Measurements from ENCODE around the gene EMILIN2. TPM values are rescaled to one million over a fixed set of nuclear protein-coding genes. Genes with fewer than 3 reads are reported as not detected.
"Not testable (repeated sequence)": the region's sequence is repeated elsewhere in the genome, so short reads cannot be mapped to it uniquely, and the experiment has no call there.

EMILIN2 gene
- polyA plus RNA-seq, 4 donors = 1.1 to 29.9 (median 8.6) TPM

DNA sequence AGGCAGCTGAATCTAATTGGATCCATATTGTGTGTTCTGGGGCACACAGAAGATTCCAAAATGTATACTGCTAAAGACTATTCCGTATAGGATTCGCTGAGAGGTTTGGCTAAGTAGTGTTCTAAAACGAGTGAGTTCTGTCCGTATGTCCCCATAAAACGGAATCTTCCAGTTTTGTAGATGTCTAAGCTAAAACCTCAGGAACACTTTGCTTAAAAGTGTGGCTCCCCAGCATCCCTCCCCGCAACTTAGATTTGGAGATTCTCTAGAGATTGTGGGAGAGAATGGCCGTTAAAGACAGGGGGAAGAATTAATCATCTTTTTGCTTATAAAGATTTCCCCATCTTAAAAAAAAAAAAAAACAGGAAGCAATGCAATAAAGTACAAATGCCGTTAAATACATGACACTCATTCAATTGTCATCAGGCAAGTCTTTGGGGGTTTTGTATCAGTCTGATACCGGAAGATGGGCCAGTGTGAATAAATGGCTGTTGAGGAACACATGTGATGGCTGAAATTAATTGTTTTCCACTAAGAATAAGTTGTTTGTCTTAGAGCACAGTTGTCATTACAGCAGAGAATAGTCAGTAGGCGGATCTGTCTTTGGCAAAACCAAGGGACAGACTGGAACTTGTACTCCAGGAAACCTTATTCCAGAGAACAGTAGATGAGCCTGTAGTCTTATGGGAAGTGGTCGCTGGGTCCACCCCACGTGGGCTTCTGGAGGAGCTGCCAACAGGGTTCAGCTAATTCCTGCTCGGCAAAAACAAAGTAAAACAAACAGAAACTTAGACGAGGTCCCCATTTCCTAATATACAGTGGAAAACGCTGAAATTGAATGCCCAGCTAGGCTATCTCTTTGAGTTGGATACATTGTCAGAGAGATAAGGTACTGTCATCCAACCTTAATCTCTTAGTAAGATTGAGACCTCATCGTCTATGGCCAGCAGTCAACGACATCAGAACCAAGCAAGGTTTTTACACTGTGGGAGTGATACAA lies 1.7 kb downstream of the EMILIN2 start:
- peaks cover 0 to 9% (median 5%) of the 10 kb centered on the region in 3 donors for H3K4me1 ChIP-seq (ENCODE audit: control insufficient read depth in 3 of 3, insufficient read depth in 2 of 3, low read depth in 1 of 3, low read length in 2 of 3)
- no peak for DNase-seq
- H3K27ac ChIP-seq (ENCODE audit: low read depth in 1 of 3, low read length in 2 of 3) = peak overlapping the region in 1 of 3 donors; percentile 21
- H3K4me3 ChIP-seq (ENCODE audit: low read depth in 1 of 3, low read length in 3 of 3) = peak overlapping the region in 1 of 3 donors; percentile 24
- WGBS, 3 donors = 21 to 28% (median 25%) methylated on average over 17 of the region's 17 CpGs
- no peaks in the 10 kb centered on the region for H3K36me3 ChIP-seq (ENCODE audit: control insufficient read depth in 3 of 3, insufficient read depth in 2 of 3, low read depth in 1 of 3, low read length in 3 of 3)
- peaks cover 4 to 67% (median 7%) of the 10 kb centered on the region in 3 donors for H3K27me3 ChIP-seq (ENCODE audit: control insufficient read depth in 3 of 3, insufficient read depth in 3 of 3, low read length in 3 of 3)
- H3K9me3 ChIP-seq (ENCODE audit: control insufficient read depth in 2 of 2, insufficient read depth in 1 of 2, low read depth in 1 of 2, low read length in 1 of 2) = no peaks in the 10 kb centered on the region
- no peak for FAIRE-seq

GRCh38 chr18:2850816-2851215 lies 4.0 kb downstream of the EMILIN2 start:
- Histone ChIP-seq H3K36me3 (ENCODE audit: control insufficient read depth in 3 of 3, insufficient read depth in 2 of 3, low read depth in 1 of 3, low read length in 3 of 3) (no peaks in the 10 kb centered on the region), H3K9me3 (ENCODE audit: control insufficient read depth in 2 of 2, insufficient read depth in 1 of 2, low read depth in 1 of 2, low read length in 1 of 2) (no peaks in the 10 kb centered on the region), H3K27me3 (ENCODE audit: control insufficient read depth in 3 of 3, insufficient read depth in 3 of 3, low read length in 3 of 3) (peaks cover 4 to 47% (median 7%) of the 10 kb centered on the region in 3 donors), H3K27ac (ENCODE audit: low read depth in 1 of 3, low read length in 2 of 3) (no peak overlapping the region), H3K4me1 (ENCODE audit: control insufficient read depth in 3 of 3, insufficient read depth in 2 of 3, low read depth in 1 of 3, low read length in 2 of 3) (peaks cover 0 to 9% (median 5%) of the 10 kb centered on the region in 3 donors), H3K4me3 (ENCODE audit: low read depth in 1 of 3, low read length in 3 of 3) (no peak overlapping the region)
- FAIRE-seq (no peak), DNase-seq (no peak)
- 86 to 90% (median 86%) methylated on average over 2 of the region's 2 CpGs for WGBS, 3 donors

GRCh38 chr18:2851771-2852170 lies 5.0 kb downstream of the EMILIN2 start:
- H3K36me3 ChIP-seq (ENCODE audit: control insufficient read depth in 3 of 3, insufficient read depth in 2 of 3, low read depth in 1 of 3, low read length in 3 of 3) = no peaks in the 10 kb centered on the region
- no peak overlapping the region for H3K27ac ChIP-seq (ENCODE audit: low read depth in 1 of 3, low read length in 2 of 3)
- FAIRE-seq (no peak), DNase-seq (no peak)
- H3K4me3 ChIP-seq (ENCODE audit: low read depth in 1 of 3, low read length in 3 of 3) = no peak overlapping the region
- H3K27me3 ChIP-seq (ENCODE audit: control insufficient read depth in 3 of 3, insufficient read depth in 3 of 3, low read length in 3 of 3) = peaks cover 2 to 38% (median 6%) of the 10 kb centered on the region in 3 donors
- peaks cover 0 to 9% (median 0%) of the 10 kb centered on the region in 3 donors for H3K4me1 ChIP-seq (ENCODE audit: control insufficient read depth in 3 of 3, insufficient read depth in 2 of 3, low read depth in 1 of 3, low read length in 2 of 3)
- no peaks in the 10 kb centered on the region for H3K9me3 ChIP-seq (ENCODE audit: control insufficient read depth in 2 of 2, insufficient read depth in 1 of 2, low read depth in 1 of 2, low read length in 1 of 2)
- 90 to 92% (median 92%) methylated on average over 8 of the region's 8 CpGs for WGBS, 3 donors

- H3K9me3 ChIP-seq (ENCODE audit: control insufficient read depth in 2 of 2, insufficient read depth in 1 of 2, low read depth in 1 of 2, low read length in 1 of 2); H3K4me3 ChIP-seq (ENCODE audit: low read depth in 1 of 3, low read length in 3 of 3); DNase-seq; FAIRE-seq; H3K4me1 ChIP-seq (ENCODE audit: control insufficient read depth in 3 of 3, insufficient read depth in 2 of 3, low read depth in 1 of 3, low read length in 2 of 3); H3K27ac ChIP-seq (ENCODE audit: low read depth in 1 of 3, low read length in 2 of 3); H3K36me3 ChIP-seq (ENCODE audit: control insufficient read depth in 3 of 3, insufficient read depth in 2 of 3, low read depth in 1 of 3, low read length in 3 of 3): not testable (repeated sequence)
- H3K27me3 ChIP-seq (ENCODE audit: control insufficient read depth in 3 of 3, insufficient read depth in 3 of 3, low read length in 3 of 3) = peaks cover 0 to 33% (median 2%) of the 10 kb centered on the region in 3 donors
- 78 to 91% (median 87%) methylated on average over 12 of the region's 12 CpGs for WGBS, 3 donors
Observed at GRCh38 chr18:2852460-2852859, 5.7 kb downstream of the EMILIN2 start.

DNA sequence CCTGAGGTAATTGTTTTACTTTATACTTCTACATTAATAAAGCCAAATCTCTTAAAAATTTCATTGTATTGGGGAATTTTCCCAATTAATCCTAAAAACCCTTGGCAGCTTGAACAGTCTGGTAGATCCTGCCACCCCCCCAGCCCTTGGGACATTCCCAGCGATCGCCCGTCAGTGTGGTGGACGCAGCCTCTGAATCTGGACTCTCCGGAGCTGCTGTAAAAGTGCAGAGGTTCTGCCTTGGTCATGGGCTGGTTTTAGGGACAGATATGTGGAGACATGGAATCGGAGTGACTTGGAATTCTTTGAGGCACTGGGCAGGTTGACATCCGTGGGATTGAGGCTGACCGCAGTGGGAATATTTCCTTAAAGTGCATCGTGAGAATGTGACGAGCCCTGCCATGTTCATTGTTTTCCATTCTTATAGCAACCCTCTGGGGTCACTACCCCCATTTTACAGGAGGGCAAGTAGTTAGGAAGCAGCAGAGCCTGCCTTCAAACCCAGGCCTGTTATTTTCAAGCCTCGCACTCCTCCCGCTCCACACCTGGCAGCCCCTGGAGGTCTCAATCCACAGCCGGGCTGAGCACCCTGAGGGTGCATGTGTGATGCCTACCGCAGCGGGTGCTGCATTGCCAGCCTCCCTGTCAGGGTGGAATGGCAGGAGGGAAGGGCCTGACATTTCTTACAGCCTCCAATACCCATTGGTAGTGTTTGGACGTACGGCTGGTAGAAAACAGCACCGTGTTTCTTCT lies 6.5 kb downstream of the EMILIN2 start:
- FAIRE-seq = no peak
- H3K4me1 ChIP-seq (ENCODE audit: control insufficient read depth in 3 of 3, insufficient read depth in 2 of 3, low read depth in 1 of 3, low read length in 2 of 3) = no peaks in the 10 kb centered on the region
- H3K27ac ChIP-seq (ENCODE audit: low read depth in 1 of 3, low read length in 2 of 3) = no peak overlapping the region
- no peaks in the 10 kb centered on the region for H3K36me3 ChIP-seq (ENCODE audit: control insufficient read depth in 3 of 3, insufficient read depth in 2 of 3, low read depth in 1 of 3, low read length in 3 of 3)
- H3K9me3 ChIP-seq (ENCODE audit: control insufficient read depth in 2 of 2, insufficient read depth in 1 of 2, low read depth in 1 of 2, low read length in 1 of 2) = no peaks in the 10 kb centered on the region
- 88 to 92% (median 88%) methylated on average over 18 of the region's 18 CpGs for WGBS, 3 donors
- H3K27me3 ChIP-seq (ENCODE audit: control insufficient read depth in 3 of 3, insufficient read depth in 3 of 3, low read length in 3 of 3) = peaks cover 0 to 28% (median 2%) of the 10 kb centered on the region in 3 donors
- no peak for DNase-seq
- no peak overlapping the region for H3K4me3 ChIP-seq (ENCODE audit: low read depth in 1 of 3, low read length in 3 of 3)

- FAIRE-seq (no peak), DNase-seq (no peak)
- H3K27ac ChIP-seq (ENCODE audit: low read depth in 1 of 3, low read length in 2 of 3) = no peak overlapping the region
- no peaks in the 10 kb centered on the region for H3K36me3 ChIP-seq (ENCODE audit: control insufficient read depth in 3 of 3, insufficient read depth in 2 of 3, low read depth in 1 of 3, low read length in 3 of 3)
- H3K9me3 ChIP-seq (ENCODE audit: control insufficient read depth in 2 of 2, insufficient read depth in 1 of 2, low read depth in 1 of 2, low read length in 1 of 2) = no peaks in the 10 kb centered on the region
- peaks cover 0 to 20% (median 0%) of the 10 kb centered on the region in 3 donors for H3K27me3 ChIP-seq (ENCODE audit: control insufficient read depth in 3 of 3, insufficient read depth in 3 of 3, low read length in 3 of 3)
- no peaks in the 10 kb centered on the region for H3K4me1 ChIP-seq (ENCODE audit: control insufficient read depth in 3 of 3, insufficient read depth in 2 of 3, low read depth in 1 of 3, low read length in 2 of 3)
- 30 to 55% (median 44%) methylated on average over 7 of the region's 7 CpGs for WGBS, 3 donors
- H3K4me3 ChIP-seq (ENCODE audit: low read depth in 1 of 3, low read length in 3 of 3) = no peak overlapping the region
Observed at GRCh38 chr18:2853926-2854664, 7.3 kb downstream of the EMILIN2 start.

DNA sequence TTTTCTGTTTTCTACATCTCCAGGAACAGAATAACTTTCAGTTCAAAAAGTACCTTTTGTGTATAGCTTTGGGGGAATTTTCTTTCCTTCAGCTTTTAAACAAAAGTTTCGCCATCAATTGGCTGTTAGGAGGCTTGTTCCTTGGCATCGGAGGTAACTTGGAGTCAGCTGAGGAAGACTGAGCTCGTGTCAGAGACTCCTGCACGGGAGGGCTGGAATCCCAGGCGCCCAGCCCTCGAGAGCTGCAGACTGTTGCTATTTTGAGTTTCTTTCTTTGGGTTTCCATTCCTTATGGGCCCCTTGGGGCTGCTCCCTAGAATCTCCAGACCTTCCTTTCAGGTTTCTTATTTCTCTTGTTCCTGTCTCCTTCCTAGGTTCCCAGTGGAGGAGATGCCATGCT lies 8.1 kb downstream of the EMILIN2 start:
- no peaks in the 10 kb centered on the region for H3K4me1 ChIP-seq (ENCODE audit: control insufficient read depth in 3 of 3, insufficient read depth in 2 of 3, low read depth in 1 of 3, low read length in 2 of 3)
- H3K4me3 ChIP-seq (ENCODE audit: low read depth in 1 of 3, low read length in 3 of 3) = no peak overlapping the region
- DNase-seq = no peak
- no peaks in the 10 kb centered on the region for H3K36me3 ChIP-seq (ENCODE audit: control insufficient read depth in 3 of 3, insufficient read depth in 2 of 3, low read depth in 1 of 3, low read length in 3 of 3)
- H3K27me3 ChIP-seq (ENCODE audit: control insufficient read depth in 3 of 3, insufficient read depth in 3 of 3, low read length in 3 of 3) = peaks cover 0 to 15% (median 0%) of the 10 kb centered on the region in 3 donors
- H3K9me3 ChIP-seq (ENCODE audit: control insufficient read depth in 2 of 2, insufficient read depth in 1 of 2, low read depth in 1 of 2, low read length in 1 of 2) = no peaks in the 10 kb centered on the region
- 80 to 88% (median 82%) methylated on average over 6 of the region's 6 CpGs for WGBS, 3 donors
- no peak for FAIRE-seq
- no peak overlapping the region for H3K27ac ChIP-seq (ENCODE audit: low read depth in 1 of 3, low read length in 2 of 3)
